ENCODE measurements around the gene WBP11.
A peak's percentile ranks its signal among the peaks of the same experiment; 100 is the strongest.

The WBP11 gene

GRCh38 chr12:14811486-14811885 is 8.2 kb upstream of the WBP11 start:
- TF ChIP-seq, protein P1, sequence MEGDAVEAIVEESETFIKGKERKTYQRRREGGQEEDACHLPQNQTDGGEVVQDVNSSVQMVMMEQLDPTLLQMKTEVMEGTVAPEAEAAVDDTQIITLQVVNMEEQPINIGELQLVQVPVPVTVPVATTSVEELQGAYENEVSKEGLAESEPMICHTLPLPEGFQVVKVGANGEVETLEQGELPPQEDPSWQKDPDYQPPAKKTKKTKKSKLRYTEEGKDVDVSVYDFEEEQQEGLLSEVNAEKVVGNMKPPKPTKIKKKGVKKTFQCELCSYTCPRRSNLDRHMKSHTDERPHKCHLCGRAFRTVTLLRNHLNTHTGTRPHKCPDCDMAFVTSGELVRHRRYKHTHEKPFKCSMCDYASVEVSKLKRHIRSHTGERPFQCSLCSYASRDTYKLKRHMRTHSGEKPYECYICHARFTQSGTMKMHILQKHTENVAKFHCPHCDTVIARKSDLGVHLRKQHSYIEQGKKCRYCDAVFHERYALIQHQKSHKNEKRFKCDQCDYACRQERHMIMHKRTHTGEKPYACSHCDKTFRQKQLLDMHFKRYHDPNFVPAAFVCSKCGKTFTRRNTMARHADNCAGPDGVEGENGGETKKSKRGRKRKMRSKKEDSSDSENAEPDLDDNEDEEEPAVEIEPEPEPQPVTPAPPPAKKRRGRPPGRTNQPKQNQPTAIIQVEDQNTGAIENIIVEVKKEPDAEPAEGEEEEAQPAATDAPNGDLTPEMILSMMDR (IDR thresholded peaks at IDR 0.05; ENCODE audit: unreplicated experiment in 3 of 3), result no peak
- Mint-ChIP-seq H3K9me3 (no peaks in the 10 kb centered on the region), H3K27me3 (ENCODE audit: low read depth) (peaks cover 4% of the 10 kb centered on the region), H3K4me1 (no peaks in the 10 kb centered on the region), H3K4me3 (no peak overlapping the region), H3K36me3 (ENCODE audit: low read depth) (no peaks in the 10 kb centered on the region), H3K27ac (no peak overlapping the region)

DNA sequence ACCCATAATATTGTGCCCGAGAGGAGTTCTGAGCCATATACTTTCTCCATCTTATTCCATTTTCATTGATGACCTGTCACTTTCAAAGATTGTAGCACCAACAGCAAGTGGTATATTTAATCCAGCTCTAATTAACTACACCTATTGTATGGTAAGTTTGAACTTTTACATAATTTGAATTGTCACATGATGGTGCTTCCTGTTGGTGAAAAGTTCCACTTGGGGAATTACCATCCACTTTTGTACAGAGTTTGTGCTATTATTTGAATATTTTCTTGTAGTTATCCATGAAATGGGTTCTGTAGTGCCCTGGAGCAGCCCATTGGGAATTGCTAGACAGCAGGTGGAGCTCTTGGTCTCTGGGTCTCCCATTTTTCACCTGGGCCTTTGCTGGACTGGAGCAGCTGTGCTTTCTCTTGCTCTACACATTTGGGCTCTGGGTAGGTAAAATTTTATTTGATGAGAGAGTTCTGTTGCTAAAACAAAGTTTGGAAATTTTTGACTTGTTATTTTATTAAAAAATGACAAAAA is 7.7 kb upstream of the WBP11 start:
- Mint-ChIP-seq H3K27me3 (ENCODE audit: low read depth) (peaks cover 4% of the 10 kb centered on the region), H3K4me1 (no peaks in the 10 kb centered on the region), H3K27ac (no peak overlapping the region), H3K4me3 (no peak overlapping the region), H3K36me3 (ENCODE audit: low read depth) (no peaks in the 10 kb centered on the region), H3K9me3 (no peaks in the 10 kb centered on the region)
- TF ChIP-seq, protein P1 (IDR thresholded peaks at IDR 0.05; ENCODE audit: unreplicated experiment in 3 of 3), result peak in 1 of 3 experiments; percentile 14

- H3K27me3 Mint-ChIP-seq (ENCODE audit: low read depth), result peaks cover 4% of the 10 kb centered on the region
Measured at GRCh38 chr12:14810167-14810952, 7.1 kb upstream of the WBP11 start.

GRCh38 chr12:14803830-14804160 is 517 bp upstream of the WBP11 start:
- peaks cover 8% of the 10 kb centered on the region for H3K36me3 Mint-ChIP-seq (ENCODE audit: low read depth)
- TF ChIP-seq, protein P1 (IDR thresholded peaks at IDR 0.05; ENCODE audit: unreplicated experiment in 3 of 3), result no peak
- no peak overlapping the region for H3K27ac Mint-ChIP-seq
- no peaks in the 10 kb centered on the region for H3K9me3 Mint-ChIP-seq
- H3K4me1 Mint-ChIP-seq, result peaks cover 12% of the 10 kb centered on the region
- no peak overlapping the region for H3K4me3 Mint-ChIP-seq
- no peaks in the 10 kb centered on the region for H3K27me3 Mint-ChIP-seq (ENCODE audit: low read depth)

More at GRCh38 chr12:14810167-14810952, 7.1 kb upstream of the WBP11 start:
- no peaks in the 10 kb centered on the region for H3K36me3 Mint-ChIP-seq (ENCODE audit: low read depth)
- TF ChIP-seq, protein P1 (IDR thresholded peaks at IDR 0.05; ENCODE audit: unreplicated experiment in 3 of 3), result no peak
- no peak overlapping the region for H3K4me3 Mint-ChIP-seq
- H3K4me1 Mint-ChIP-seq, result no peaks in the 10 kb centered on the region
- H3K9me3 Mint-ChIP-seq, result no peaks in the 10 kb centered on the region
- H3K27ac Mint-ChIP-seq, result no peak overlapping the region

GRCh38 chr12:14802721-14803010 is 612 bp downstream of the WBP11 start:
- H3K4me1 Mint-ChIP-seq, result peaks cover 12% of the 10 kb centered on the region
- H3K9me3 Mint-ChIP-seq, result no peaks in the 10 kb centered on the region
- H3K27ac Mint-ChIP-seq, result no peak overlapping the region
- H3K4me3 Mint-ChIP-seq, result no peak overlapping the region
- H3K27me3 Mint-ChIP-seq (ENCODE audit: low read depth), result no peaks in the 10 kb centered on the region
- peaks cover 13% of the 10 kb centered on the region for H3K36me3 Mint-ChIP-seq (ENCODE audit: low read depth)
- TF ChIP-seq, protein P1 (IDR thresholded peaks at IDR 0.05; ENCODE audit: unreplicated experiment in 3 of 3), result no peak

- H3K4me3 Mint-ChIP-seq, result no peak overlapping the region
- H3K4me1 Mint-ChIP-seq, result peaks cover 12% of the 10 kb centered on the region
- H3K27ac Mint-ChIP-seq, result no peak overlapping the region
- no peaks in the 10 kb centered on the region for H3K9me3 Mint-ChIP-seq
- no peaks in the 10 kb centered on the region for H3K27me3 Mint-ChIP-seq (ENCODE audit: low read depth)
- peaks cover 17% of the 10 kb centered on the region for H3K36me3 Mint-ChIP-seq (ENCODE audit: low read depth)
- TF ChIP-seq, protein P1 (IDR thresholded peaks at IDR 0.05; ENCODE audit: unreplicated experiment in 3 of 3), result no peak
Measured at GRCh38 chr12:14802247-14802646, 1.0 kb downstream of the WBP11 start.
